WTC11 (cell line): ENCODE results near the gene N4BP2L2. TPM values are rescaled to one million over a fixed set of nuclear protein-coding genes. Genes with fewer than 3 reads are reported as not detected.

Source experiments
- ATAC-seq: fragments of 200-7000 bp; cut with Tn5 transposase; 2 replicates; pipeline ENCODE4 v1.10.0; 2021; ENCODE audit warnings: mild to moderate bottlenecking, moderate library complexity
- CTCF ChIA-PET: fragments of 300-600 bp; sonication (Branson Sonifier 250); formaldehyde crosslinking; loops from one replicate; lab custom pipeline; 2021; ENCODE audit warnings: antibody characterized with exemption; lab: Charles Lee
- POLR2A ChIA-PET: fragments of 350-600 bp; sonication (Branson Sonifier 250); formaldehyde crosslinking; loops from one replicate; lab custom pipeline; 2021; ENCODE audit warnings: antibody characterized with exemption; lab: Charles Lee
- DNase-seq: peaks from one replicate; pipeline ENCODE4 v3.0.0; 2021; ENCODE audit warnings: low spot score
- H3K27ac Mint-ChIP-seq: 2 replicates; pipeline ENCODE4 v1.8.0; 2021; ENCODE audit warnings: mixed read lengths
- H3K27me3 Mint-ChIP-seq: 2 replicates; pipeline ENCODE4 v1.8.0; 2021; ENCODE audit warnings: low read depth, mild to moderate bottlenecking, moderate library complexity, mixed read lengths
- H3K36me3 Mint-ChIP-seq: 2 replicates; pipeline ENCODE4 v1.8.0; 2021; ENCODE audit warnings: mixed read lengths
- H3K4me1 Mint-ChIP-seq: 2 replicates; pipeline ENCODE4 v1.8.0; 2022; ENCODE audit warnings: mixed read lengths
- H3K4me3 Mint-ChIP-seq: 2 replicates; pipeline ENCODE4 v1.8.0; 2021; ENCODE audit warnings: mild to moderate bottlenecking, moderate library complexity, mixed read lengths
- H3K9me3 Mint-ChIP-seq: 2 replicates; pipeline ENCODE4 v1.8.0; 2021; ENCODE audit warnings: mixed read lengths
- FOXK1 ChIP-seq: sonication (generic); formaldehyde crosslinking; IDR thresholded peaks from 2 replicates; pipeline ENCODE4 v1.8.0; 2022; ENCODE audit warnings: mild to moderate bottlenecking, moderate library complexity, missing genetic modification reagents
- MYBL2 ChIP-seq: sonication (generic); formaldehyde crosslinking; IDR thresholded peaks from 2 replicates; pipeline ENCODE4 v1.8.1; 2023; ENCODE audit warnings: mild to moderate bottlenecking, moderate library complexity, missing genetic modification reagents
- TEAD4 ChIP-seq: sonication (generic); formaldehyde crosslinking; IDR thresholded peaks from 2 replicates; pipeline ENCODE4 v1.8.0; 2022; ENCODE audit warnings: mild to moderate bottlenecking, missing genetic modification reagents
- ZNF219 ChIP-seq: sonication (generic); formaldehyde crosslinking; IDR thresholded peaks from 2 replicates; pipeline ENCODE4 v1.8.0; 2023; ENCODE audit warnings: missing genetic modification reagents, mild to moderate bottlenecking, borderline replicate concordance
- ZNF232 ChIP-seq: sonication (generic); formaldehyde crosslinking; IDR thresholded peaks from 2 replicates; pipeline ENCODE4 v1.8.0; 2022; ENCODE audit warnings: mild to moderate bottlenecking, missing genetic modification reagents
- ZNF396 ChIP-seq: fragments of 250-450 bp; sonication (Bioruptor Pico); IDR thresholded peaks from 2 replicates; pipeline ENCODE4 v1.8.0; 2021; ENCODE audit warnings: mild to moderate bottlenecking, moderate library complexity, borderline replicate concordance
- total RNA-seq: library from RNA; stranded (reverse); gene quantifications from 3 replicates; pipeline ENCODE4 v1.2.3, GENCODE V29; 2021
- TF ChIP-seq, protein P1 (sequence below): sonication (generic); formaldehyde crosslinking; IDR thresholded peaks from 2 replicates; pipeline ENCODE4 v1.8.0; 2022; ENCODE audit warnings: missing genetic modification reagents
- TF ChIP-seq, protein P2 (sequence below): sonication (generic); formaldehyde crosslinking; conservative IDR thresholded peaks from 2 replicates; pipeline ENCODE4 v1.8.1; 2022; ENCODE audit warnings: mild to moderate bottlenecking, missing genetic modification reagents
- TF ChIP-seq, protein P3 (sequence below): sonication (generic); formaldehyde crosslinking; IDR thresholded peaks from 2 replicates; pipeline ENCODE4 v1.8.1; 2022; ENCODE audit warnings: mild to moderate bottlenecking, missing genetic modification reagents, moderate library complexity, borderline replicate concordance
- TF ChIP-seq, protein P4 (sequence below): sonication (generic); formaldehyde crosslinking; IDR thresholded peaks from 2 replicates; pipeline ENCODE4 v1.8.1; 2023; ENCODE audit warnings: mild to moderate bottlenecking, missing genetic modification reagents, moderate library complexity
- TF ChIP-seq, protein P5 (sequence below): sonication (generic); formaldehyde crosslinking; IDR thresholded peaks from 2 replicates; pipeline ENCODE4 v1.8.1; 2022; ENCODE audit warnings: low read depth, mild to moderate bottlenecking, moderate library complexity, missing genetic modification reagents, borderline replicate concordance
- TF ChIP-seq, protein P6 (sequence below): sonication (generic); formaldehyde crosslinking; IDR thresholded peaks from 2 replicates; pipeline ENCODE4 v1.8.0; 2022; ENCODE audit warnings: mild to moderate bottlenecking, missing genetic modification reagents
- TF ChIP-seq, protein P7 (sequence below): fragments of 250-450 bp; sonication (Bioruptor Pico); IDR thresholded peaks from 2 replicates; pipeline ENCODE4 v1.9.0; 2021; ENCODE audit warnings: mild to moderate bottlenecking
- TF ChIP-seq, protein P8 (sequence below): fragments of 250-450 bp; sonication (Bioruptor Pico); conservative IDR thresholded peaks from 2 replicates; pipeline ENCODE4 v1.9.0; 2021; ENCODE audit warnings: mild to moderate bottlenecking
- TF ChIP-seq, protein P9 (sequence below): sonication (generic); formaldehyde crosslinking; IDR thresholded peaks from 2 replicates; pipeline ENCODE4 v1.8.0; 2022; ENCODE audit warnings: mild to moderate bottlenecking, missing genetic modification reagents

Gene N4BP2L2
- total RNA-seq, 1 experiment from 2014 or later: 68.9 TPM

DNA sequence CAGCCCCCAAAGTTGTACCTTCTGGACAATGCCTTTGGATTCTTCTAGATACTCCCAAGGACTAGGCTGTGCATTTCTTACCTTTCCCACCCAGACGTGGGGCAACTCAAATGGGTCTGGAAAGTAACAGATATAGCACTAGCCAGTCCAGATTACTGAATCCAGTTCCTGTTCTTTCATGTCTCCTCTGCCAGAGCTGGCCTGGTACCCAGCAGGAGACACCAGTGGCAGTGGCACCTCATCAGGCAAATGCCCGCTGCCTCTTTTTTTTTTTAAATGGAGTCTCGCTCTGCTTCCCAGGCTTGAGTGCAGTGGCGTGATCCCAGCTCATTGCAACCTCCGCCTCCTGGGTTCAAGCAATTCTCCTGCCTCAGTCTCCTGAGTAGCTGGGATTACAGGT lies 43.2 kb downstream of the N4BP2L2 start:
- no peak overlapping the region for H3K4me3 Mint-ChIP-seq
- H3K4me1 Mint-ChIP-seq: no peaks in the 10 kb centered on the region
- POLR2A ChIA-PET: interaction anchor here (0.6 kb wide), 1 partner anchor 30 kb away, joined by 9 read pairs; no protein-coding TSS in a partner anchor
- DNase-seq: no peak
- no peaks in the 10 kb centered on the region for H3K9me3 Mint-ChIP-seq
- no peak for ATAC-seq
- H3K36me3 Mint-ChIP-seq: no peaks in the 10 kb centered on the region
- TF ChIP-seq, protein P1, sequence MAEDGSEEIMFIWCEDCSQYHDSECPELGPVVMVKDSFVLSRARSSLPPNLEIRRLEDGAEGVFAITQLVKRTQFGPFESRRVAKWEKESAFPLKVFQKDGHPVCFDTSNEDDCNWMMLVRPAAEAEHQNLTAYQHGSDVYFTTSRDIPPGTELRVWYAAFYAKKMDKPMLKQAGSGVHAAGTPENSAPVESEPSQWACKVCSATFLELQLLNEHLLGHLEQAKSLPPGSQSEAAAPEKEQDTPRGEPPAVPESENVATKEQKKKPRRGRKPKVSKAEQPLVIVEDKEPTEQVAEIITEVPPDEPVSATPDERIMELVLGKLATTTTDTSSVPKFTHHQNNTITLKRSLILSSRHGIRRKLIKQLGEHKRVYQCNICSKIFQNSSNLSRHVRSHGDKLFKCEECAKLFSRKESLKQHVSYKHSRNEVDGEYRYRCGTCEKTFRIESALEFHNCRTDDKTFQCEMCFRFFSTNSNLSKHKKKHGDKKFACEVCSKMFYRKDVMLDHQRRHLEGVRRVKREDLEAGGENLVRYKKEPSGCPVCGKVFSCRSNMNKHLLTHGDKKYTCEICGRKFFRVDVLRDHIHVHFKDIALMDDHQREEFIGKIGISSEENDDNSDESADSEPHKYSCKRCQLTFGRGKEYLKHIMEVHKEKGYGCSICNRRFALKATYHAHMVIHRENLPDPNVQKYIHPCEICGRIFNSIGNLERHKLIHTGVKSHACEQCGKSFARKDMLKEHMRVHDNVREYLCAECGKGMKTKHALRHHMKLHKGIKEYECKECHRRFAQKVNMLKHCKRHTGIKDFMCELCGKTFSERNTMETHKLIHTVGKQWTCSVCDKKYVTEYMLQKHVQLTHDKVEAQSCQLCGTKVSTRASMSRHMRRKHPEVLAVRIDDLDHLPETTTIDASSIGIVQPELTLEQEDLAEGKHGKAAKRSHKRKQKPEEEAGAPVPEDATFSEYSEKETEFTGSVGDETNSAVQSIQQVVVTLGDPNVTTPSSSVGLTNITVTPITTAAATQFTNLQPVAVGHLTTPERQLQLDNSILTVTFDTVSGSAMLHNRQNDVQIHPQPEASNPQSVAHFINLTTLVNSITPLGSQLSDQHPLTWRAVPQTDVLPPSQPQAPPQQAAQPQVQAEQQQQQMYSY: peak; percentile 90
- TF ChIP-seq ZNF219: no peak
- no peak for TF ChIP-seq MYBL2 (CRISPR knock-in tag)
- no peak for TF ChIP-seq FOXK1 (CRISPR knock-in tag)
- TF ChIP-seq, protein P2, sequence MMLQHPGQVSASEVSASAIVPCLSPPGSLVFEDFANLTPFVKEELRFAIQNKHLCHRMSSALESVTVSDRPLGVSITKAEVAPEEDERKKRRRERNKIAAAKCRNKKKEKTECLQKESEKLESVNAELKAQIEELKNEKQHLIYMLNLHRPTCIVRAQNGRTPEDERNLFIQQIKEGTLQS (CRISPR knock-in tag): no peak
- TF ChIP-seq, protein P3, sequence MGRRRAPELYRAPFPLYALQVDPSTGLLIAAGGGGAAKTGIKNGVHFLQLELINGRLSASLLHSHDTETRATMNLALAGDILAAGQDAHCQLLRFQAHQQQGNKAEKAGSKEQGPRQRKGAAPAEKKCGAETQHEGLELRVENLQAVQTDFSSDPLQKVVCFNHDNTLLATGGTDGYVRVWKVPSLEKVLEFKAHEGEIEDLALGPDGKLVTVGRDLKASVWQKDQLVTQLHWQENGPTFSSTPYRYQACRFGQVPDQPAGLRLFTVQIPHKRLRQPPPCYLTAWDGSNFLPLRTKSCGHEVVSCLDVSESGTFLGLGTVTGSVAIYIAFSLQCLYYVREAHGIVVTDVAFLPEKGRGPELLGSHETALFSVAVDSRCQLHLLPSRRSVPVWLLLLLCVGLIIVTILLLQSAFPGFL: no peak
- no peak for TF ChIP-seq TEAD4 (CRISPR knock-in tag)
- TF ChIP-seq, protein P4, sequence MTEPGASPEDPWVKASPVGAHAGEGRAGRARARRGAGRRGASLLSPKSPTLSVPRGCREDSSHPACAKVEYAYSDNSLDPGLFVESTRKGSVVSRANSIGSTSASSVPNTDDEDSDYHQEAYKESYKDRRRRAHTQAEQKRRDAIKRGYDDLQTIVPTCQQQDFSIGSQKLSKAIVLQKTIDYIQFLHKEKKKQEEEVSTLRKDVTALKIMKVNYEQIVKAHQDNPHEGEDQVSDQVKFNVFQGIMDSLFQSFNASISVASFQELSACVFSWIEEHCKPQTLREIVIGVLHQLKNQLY (CRISPR knock-in tag): no peak
- no peaks in the 10 kb centered on the region for H3K27me3 Mint-ChIP-seq
- no peak overlapping the region for H3K27ac Mint-ChIP-seq
- CTCF ChIA-PET: no interaction called here

DNA sequence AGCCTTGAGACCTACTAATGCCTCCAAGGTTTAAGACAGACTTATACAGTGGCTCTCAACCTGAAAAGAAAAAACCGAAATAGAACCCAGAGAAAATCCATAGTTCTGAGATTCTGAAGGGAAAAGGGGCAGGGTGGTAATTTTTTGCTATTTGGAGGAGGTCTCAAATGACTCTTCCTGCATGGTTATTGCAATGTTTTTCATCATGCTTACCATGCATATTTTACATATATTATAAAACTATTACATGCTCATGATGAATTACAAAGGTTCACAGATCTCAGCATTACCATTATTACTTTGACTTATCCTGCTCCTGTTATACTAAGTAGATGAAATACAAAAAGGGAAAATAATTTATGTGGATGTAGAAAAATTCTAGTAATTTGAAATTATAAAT lies 47.6 kb downstream of the N4BP2L2 start:
- Mint-ChIP-seq H3K36me3 (no peaks in the 10 kb centered on the region), H3K9me3 (no peaks in the 10 kb centered on the region; the same call in 1 of the 2 replicates), H3K4me3 (no peak overlapping the region), H3K27me3 (no peaks in the 10 kb centered on the region), H3K4me1 (no peaks in the 10 kb centered on the region), H3K27ac (no peak overlapping the region)
- POLR2A ChIA-PET: no interaction called here
- ATAC-seq: no peak
- no peak for DNase-seq
- CTCF ChIA-PET: interaction anchor here (0.9 kb wide), 1 partner anchor 160 kb away, joined by 3 read pairs; no protein-coding TSS in a partner anchor
- TF ChIP-seq ZNF396 (no peak), ZNF232 (CRISPR knock-in tag) (no peak)
- TF ChIP-seq, protein P5, sequence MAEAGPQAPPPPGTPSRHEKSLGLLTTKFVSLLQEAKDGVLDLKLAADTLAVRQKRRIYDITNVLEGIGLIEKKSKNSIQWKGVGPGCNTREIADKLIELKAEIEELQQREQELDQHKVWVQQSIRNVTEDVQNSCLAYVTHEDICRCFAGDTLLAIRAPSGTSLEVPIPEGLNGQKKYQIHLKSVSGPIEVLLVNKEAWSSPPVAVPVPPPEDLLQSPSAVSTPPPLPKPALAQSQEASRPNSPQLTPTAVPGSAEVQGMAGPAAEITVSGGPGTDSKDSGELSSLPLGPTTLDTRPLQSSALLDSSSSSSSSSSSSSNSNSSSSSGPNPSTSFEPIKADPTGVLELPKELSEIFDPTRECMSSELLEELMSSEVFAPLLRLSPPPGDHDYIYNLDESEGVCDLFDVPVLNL (CRISPR knock-in tag): no peak
- TF ChIP-seq, protein P6, sequence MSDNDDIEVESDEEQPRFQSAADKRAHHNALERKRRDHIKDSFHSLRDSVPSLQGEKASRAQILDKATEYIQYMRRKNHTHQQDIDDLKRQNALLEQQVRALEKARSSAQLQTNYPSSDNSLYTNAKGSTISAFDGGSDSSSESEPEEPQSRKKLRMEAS: no peak
- TF ChIP-seq, protein P7, sequence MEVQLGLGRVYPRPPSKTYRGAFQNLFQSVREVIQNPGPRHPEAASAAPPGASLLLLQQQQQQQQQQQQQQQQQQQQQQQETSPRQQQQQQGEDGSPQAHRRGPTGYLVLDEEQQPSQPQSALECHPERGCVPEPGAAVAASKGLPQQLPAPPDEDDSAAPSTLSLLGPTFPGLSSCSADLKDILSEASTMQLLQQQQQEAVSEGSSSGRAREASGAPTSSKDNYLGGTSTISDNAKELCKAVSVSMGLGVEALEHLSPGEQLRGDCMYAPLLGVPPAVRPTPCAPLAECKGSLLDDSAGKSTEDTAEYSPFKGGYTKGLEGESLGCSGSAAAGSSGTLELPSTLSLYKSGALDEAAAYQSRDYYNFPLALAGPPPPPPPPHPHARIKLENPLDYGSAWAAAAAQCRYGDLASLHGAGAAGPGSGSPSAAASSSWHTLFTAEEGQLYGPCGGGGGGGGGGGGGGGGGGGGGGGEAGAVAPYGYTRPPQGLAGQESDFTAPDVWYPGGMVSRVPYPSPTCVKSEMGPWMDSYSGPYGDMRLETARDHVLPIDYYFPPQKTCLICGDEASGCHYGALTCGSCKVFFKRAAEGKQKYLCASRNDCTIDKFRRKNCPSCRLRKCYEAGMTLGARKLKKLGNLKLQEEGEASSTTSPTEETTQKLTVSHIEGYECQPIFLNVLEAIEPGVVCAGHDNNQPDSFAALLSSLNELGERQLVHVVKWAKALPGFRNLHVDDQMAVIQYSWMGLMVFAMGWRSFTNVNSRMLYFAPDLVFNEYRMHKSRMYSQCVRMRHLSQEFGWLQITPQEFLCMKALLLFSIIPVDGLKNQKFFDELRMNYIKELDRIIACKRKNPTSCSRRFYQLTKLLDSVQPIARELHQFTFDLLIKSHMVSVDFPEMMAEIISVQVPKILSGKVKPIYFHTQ (CRISPR knock-in tag): no peak
- TF ChIP-seq, protein P8, sequence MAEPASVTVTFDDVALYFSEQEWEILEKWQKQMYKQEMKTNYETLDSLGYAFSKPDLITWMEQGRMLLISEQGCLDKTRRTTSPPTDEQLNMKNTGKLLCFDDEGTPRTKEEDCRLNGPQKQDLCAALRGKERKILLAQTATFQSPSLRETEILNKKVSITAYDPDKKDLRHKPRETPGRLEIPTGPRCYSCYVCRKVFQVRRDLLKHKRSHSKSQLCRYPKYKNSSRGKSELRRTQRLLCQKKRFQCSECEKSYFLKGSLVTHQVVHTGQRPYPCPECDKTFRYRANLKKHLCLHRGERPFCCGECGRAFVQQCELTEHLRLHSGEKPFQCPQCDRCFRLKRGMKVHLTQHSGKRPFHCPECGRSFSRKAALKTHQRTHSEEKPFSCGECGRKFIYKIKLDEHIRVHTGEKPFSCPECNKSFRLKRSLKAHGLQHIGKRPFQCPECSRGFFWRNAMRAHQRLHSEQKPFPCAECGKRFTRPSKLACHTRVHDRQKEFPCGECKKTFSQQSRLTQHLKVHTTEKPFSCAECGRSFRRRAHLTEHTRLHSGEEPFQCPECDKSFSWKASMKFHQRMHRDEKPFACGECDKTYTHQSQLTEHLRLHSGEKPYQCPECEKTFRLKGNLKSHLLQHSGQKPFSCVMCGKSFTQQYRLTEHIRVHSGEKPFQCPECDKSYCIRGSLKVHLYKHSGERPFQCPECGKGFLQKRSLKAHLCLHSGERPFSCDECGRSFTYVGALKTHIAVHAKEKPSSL: no peak
- TF ChIP-seq, protein P9, sequence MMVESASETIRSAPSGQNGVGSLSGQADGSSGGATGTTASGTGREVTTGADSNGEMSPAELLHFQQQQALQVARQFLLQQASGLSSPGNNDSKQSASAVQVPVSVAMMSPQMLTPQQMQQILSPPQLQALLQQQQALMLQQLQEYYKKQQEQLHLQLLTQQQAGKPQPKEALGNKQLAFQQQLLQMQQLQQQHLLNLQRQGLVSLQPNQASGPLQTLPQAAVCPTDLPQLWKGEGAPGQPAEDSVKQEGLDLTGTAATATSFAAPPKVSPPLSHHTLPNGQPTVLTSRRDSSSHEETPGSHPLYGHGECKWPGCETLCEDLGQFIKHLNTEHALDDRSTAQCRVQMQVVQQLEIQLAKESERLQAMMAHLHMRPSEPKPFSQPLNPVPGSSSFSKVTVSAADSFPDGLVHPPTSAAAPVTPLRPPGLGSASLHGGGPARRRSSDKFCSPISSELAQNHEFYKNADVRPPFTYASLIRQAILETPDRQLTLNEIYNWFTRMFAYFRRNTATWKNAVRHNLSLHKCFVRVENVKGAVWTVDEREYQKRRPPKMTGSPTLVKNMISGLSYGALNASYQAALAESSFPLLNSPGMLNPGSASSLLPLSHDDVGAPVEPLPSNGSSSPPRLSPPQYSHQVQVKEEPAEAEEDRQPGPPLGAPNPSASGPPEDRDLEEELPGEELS (CRISPR knock-in tag): no peak
